Endothelial cell of umbilical vein (primary cell): ENCODE results near the gene TAS1R3. TPM values are rescaled to one million over a fixed set of nuclear protein-coding genes. Genes with fewer than 3 reads are reported as not detected.

Experiments
- BruUV-seq: library from RNA; stranded (reverse); fragments of 400-500 nt; replicated peaks from 2 replicates; lab custom pipeline; 2021; lab: Mats Ljungman, UMichigan
- CTCF ChIA-PET: fragments of 300-600, 350-600 bp; sonication (Branson Sonifier 250); formaldehyde crosslinking; loops from one replicate; lab custom pipeline; 2021; ENCODE audit warnings: antibody characterized with exemption, inconsistent platforms; lab: Charles Lee
- POLR2A ChIA-PET: fragments of 300-600, 350-600 bp; sonication (Branson Sonifier 250); formaldehyde crosslinking; loops from one replicate; lab custom pipeline; 2021; ENCODE audit warnings: antibody characterized with exemption, inconsistent platforms; lab: Charles Lee
- DNase-seq: peaks from one replicate; pipeline ENCODE4 v3.0.0-alpha.2; 2011; ENCODE audit warnings: low read depth, low spot score
- FAIRE-seq: peaks from 2 replicates; lab custom pipeline; 2011; peaks lifted over from hg19 to GRCh38; lab: Jason Lieb, UNC
- H2AFZ ChIP-seq: 2 replicates; pipeline ENCODE4 v1.6.0; 2012; ENCODE audit warnings: low read depth, low read length, control low read depth, inconsistent platforms
- H3K27ac ChIP-seq: 2 replicates; pipeline ENCODE4 v1.5.1; 2011; ENCODE audit warnings: low read depth, mild to moderate bottlenecking, control low read depth, low read length, moderate library complexity; ENCODE audit not compliant: insufficient read depth
- H3K27me3 ChIP-seq, 2 experiments: 2 replicates each; pipeline versions ENCODE4 v1.6.0 to v1.6.1; 2011; ENCODE audit warnings: low read length in 2 of 2, mixed read lengths in 1 of 2; ENCODE audit not compliant: control insufficient read depth in 2 of 2, insufficient read depth in 2 of 2
- H3K36me3 ChIP-seq, 2 experiments: 2 replicates in 1 of 2; 3 replicates in 1 of 2; pipeline ENCODE4 v1.5.1; 2011; ENCODE audit warnings: low read length in 2 of 2, mild to moderate bottlenecking in 1 of 2, moderate library complexity in 1 of 2; ENCODE audit not compliant: control insufficient read depth in 2 of 2, insufficient read depth in 2 of 2; ENCODE audit errors: extremely low read depth in 1 of 2
- H3K4me1 ChIP-seq: 3 replicates; pipeline ENCODE4 v1.5.1; 2011; ENCODE audit warnings: mild to moderate bottlenecking, low read length; ENCODE audit not compliant: control insufficient read depth, insufficient read depth; ENCODE audit errors: extremely low read depth
- H3K4me2 ChIP-seq: 2 replicates; pipeline ENCODE4 v1.6.1; 2011; ENCODE audit warnings: low read length, control low read depth, mixed read lengths; ENCODE audit not compliant: insufficient read depth
- H3K4me3 ChIP-seq, 3 experiments: fragments of 200-600 bp in 1 of 3; sonication (generic), shearing (Covaris generic) in 1 of 3; replicated peaks in 1 of 3; 2 replicates each; pipeline ENCODE4 v1.5.1; 2011 to 2016; ENCODE audit warnings: control low read depth in 3 of 3, low read length in 3 of 3, mild to moderate bottlenecking in 2 of 3, inconsistent platforms in 1 of 3, low read depth in 1 of 3, moderate library complexity in 1 of 3; ENCODE audit not compliant: insufficient read depth in 1 of 3
- H3K79me2 ChIP-seq: 2 replicates; pipeline ENCODE4 v1.6.0; 2012; ENCODE audit warnings: low read length, inconsistent platforms; ENCODE audit not compliant: control insufficient read depth, insufficient read depth
- H3K9ac ChIP-seq: replicated peaks from 2 replicates; pipeline ENCODE3; 2011; ENCODE audit warnings: low read length, control low read depth; ENCODE audit not compliant: insufficient read depth; ENCODE audit errors: extremely low read depth
- H3K9me1 ChIP-seq: replicated peaks from 3 replicates; pipeline ENCODE4 v1.6.0; 2011; ENCODE audit warnings: mild to moderate bottlenecking, low read length; ENCODE audit not compliant: control insufficient read depth, insufficient read depth; ENCODE audit errors: extremely low read depth
- H3K9me3 ChIP-seq: replicated peaks from 2 replicates; pipeline ENCODE4 v1.5.1; 2012; ENCODE audit warnings: low read length, inconsistent platforms; ENCODE audit not compliant: control insufficient read depth, insufficient read depth
- H4K20me1 ChIP-seq: replicated peaks from 2 replicates; pipeline ENCODE3; 2011; ENCODE audit warnings: mild to moderate bottlenecking, low read length; ENCODE audit not compliant: control insufficient read depth, insufficient read depth; ENCODE audit errors: extremely low read depth
- CTCF ChIP-seq, 2 donors: IDR thresholded peaks; 1 replicate in 1 of 2; 2 replicates in 1 of 2; pipeline ENCODE4 v1.5.1; 2011; ENCODE audit warnings: low read length in 2 of 2, mild to moderate bottlenecking in 2 of 2, moderate library complexity in 2 of 2, control low read depth in 1 of 2, inconsistent platforms in 1 of 2, low read depth in 1 of 2; ENCODE audit not compliant: insufficient read depth in 1 of 2; ENCODE audit errors: extremely low read depth in 1 of 2
- FOS ChIP-seq: IDR thresholded peaks from 2 replicates; pipeline ENCODE4 v1.6.1; 2011; ENCODE audit warnings: mild to moderate bottlenecking, low read length, moderate library complexity, borderline replicate concordance; ENCODE audit not compliant: insufficient read depth
- GATA2 ChIP-seq: IDR thresholded peaks from 2 replicates; pipeline ENCODE4 v1.7.0; 2011; ENCODE audit warnings: low read depth, mild to moderate bottlenecking, moderate library complexity, mixed read lengths, low read length; ENCODE audit not compliant: insufficient read length, insufficient read depth
- POLR2AphosphoS5 ChIP-seq: IDR thresholded peaks from 2 replicates; pipeline ENCODE4 v1.6.1; 2012; ENCODE audit warnings: low read depth, mild to moderate bottlenecking, control low read depth, low read length, moderate library complexity; ENCODE audit not compliant: insufficient read depth
- dilution Hi-C: fragments of 300-500 bp; cut with MboI; formaldehyde crosslinking; loops from one replicate; pipeline ENCODE4 v1.15.0; 2019; ENCODE audit warnings: low sequenced_read_pairs; ENCODE audit not compliant: extremely low pct_ligation_motif_present
- intact Hi-C: fragments of 100-400 bp; cut with micrococcal nuclease; formaldehyde crosslinking; loops from one replicate; pipeline ENCODE4 v1.10.0; 2022
- polyA plus RNA-seq, 4 experiments: library from polyadenylated mRNA; depleted of rRNA in 3 of 4; stranded (reverse) in 3 of 4; unstranded in 1 of 4; fragments of >200 nt; gene quantifications; 2 replicates each; pipeline versions ENCODE4 v1.2.1 to v1.2.3, GENCODE V29; 2011 to 2012; ENCODE audit warnings: missing spikeins in 1 of 4
- total RNA-seq: library from RNA; stranded (reverse); gene quantifications from 2 replicates; pipeline ENCODE4 v1.2.3, GENCODE V29; 2021

The TAS1R3 gene
- total and polyA plus RNA-seq, 2 donors (not counting 3 experiments of a cell fraction or from before 2014, with no cell fraction given) = 0.26 to 0.38 TPM

DNA sequence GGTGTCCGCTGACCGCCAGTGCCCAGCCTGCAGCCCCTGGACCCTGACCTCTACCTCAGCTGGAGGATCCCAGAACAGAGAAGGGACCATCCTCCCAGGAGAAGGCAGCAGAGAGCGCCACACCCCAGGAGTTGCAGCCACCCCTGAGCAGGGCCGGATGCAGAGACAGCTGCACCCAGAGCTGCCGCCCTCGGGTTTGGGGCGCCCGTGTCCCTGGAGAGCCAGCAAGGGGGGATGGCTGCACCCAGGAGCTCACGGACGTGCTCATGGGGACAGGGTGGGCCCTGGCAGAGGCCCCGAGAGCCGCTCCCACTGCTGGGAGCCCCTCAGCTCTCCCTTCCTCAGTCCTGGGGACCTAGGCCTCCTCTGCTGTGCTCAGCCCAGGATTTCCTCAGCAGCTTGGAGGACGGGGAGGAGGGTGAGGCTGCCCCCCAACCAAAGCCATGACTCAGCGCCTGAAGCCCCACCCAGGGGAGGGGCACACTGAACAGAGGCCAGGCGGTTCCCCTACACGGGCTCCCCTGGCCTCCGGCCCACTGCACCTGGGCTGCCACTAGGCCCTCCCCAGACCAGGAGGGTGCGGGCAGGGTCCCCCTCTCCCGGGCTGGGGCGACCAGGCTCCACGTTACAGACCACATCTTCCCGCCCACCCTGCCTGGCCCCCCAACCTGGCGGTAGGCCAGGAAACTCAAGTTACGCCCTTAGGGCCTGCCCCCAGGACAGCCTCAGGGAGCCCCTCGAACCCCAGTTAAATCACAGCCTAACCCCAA lies 25.6 kb upstream of the TAS1R3 start:
- dilution Hi-C loops (no loop called here), intact Hi-C loops (loop anchor here (5.0 kb wide), 1 partner anchor 183 kb away; no protein-coding TSS in a partner anchor)
- peak; percentile 60 for FAIRE-seq
- H3K9ac ChIP-seq = no peak overlapping the region
- H3K79me2 ChIP-seq = no peaks in the 10 kb centered on the region
- TF ChIP-seq GATA2 (no peak), FOS (peak; percentile 51)
- no TSS peak for BruUV-seq
- H3K9me3 ChIP-seq = no peaks in the 10 kb centered on the region
- peak; percentile 21 for DNase-seq
- no peak overlapping the region for H3K4me2 ChIP-seq
- H3K4me1 ChIP-seq = peaks cover 15% of the 10 kb centered on the region
- CTCF ChIA-PET = interaction anchor here (0.9 to 1.3 kb wide), 3 partner anchors 14 to 183 kb away, joined by 3 to 6 read pairs (median 6); no protein-coding TSS in a partner anchor
- no peaks in the 10 kb centered on the region for H3K27me3 ChIP-seq
- no peaks in the 10 kb centered on the region for H3K36me3 ChIP-seq
- POLR2A ChIA-PET = no interaction called here
- no peaks in the 10 kb centered on the region for H4K20me1 ChIP-seq
- no peak overlapping the region for H3K27ac ChIP-seq
- H2AFZ ChIP-seq = no peak overlapping the region
- H3K9me1 ChIP-seq = no peaks in the 10 kb centered on the region
- no peak overlapping the region for H3K4me3 ChIP-seq

DNA sequence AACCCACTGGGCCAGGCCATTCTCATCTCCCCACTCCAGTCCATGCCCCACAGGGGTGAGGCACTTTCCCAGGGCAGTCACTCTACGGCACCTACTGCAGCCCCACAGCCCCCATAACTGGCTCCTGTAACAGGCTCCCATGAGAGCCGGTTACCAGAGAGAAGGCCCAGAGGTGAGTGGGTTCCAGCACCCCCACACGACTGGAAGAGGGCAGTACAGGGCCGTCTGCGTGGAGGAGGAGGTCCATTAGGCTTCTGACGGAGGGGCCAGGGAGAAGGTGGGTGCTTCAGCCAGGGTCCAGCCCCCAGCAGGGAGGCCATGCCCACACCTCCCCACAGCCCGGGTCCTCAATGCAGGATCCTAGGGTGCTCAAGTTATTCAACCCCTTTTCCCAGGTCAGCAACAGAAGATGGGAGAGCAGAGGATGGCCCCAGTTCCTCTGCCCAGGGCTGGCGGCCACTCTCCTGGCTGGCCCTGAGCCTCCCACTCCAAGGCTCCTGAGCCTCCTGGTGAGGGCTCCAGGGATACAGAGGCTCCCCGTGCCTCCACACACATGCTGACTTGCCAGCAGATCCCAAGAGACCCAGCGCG lies 24.9 kb upstream of the TAS1R3 start:
- no peaks in the 10 kb centered on the region for H4K20me1 ChIP-seq
- CTCF ChIA-PET = interaction anchor here (1.3 kb wide), 1 partner anchor 15 kb away, joined by 6 read pairs; no protein-coding TSS in a partner anchor

More for the DNA sequence above, 24.9 kb upstream of the TAS1R3 start:
- no peaks in the 10 kb centered on the region for H3K9me3 ChIP-seq
- no peak overlapping the region for H2AFZ ChIP-seq
- no peaks in the 10 kb centered on the region for H3K9me1 ChIP-seq
- H3K27me3 ChIP-seq = no peaks in the 10 kb centered on the region
- no peak overlapping the region for H3K4me3 ChIP-seq
- peak in 1 of 2 donors; percentile 10 for TF ChIP-seq CTCF (IDR thresholded peaks at IDR 0.05; ENCODE audit: extremely low read depth in 1 of 2, insufficient read depth in 1 of 2, low read depth in 1 of 2, low read length in 2 of 2)
- no peak for TF ChIP-seq POLR2AphosphoS5
- no peak for TF ChIP-seq GATA2
- no peak for TF ChIP-seq FOS
- H3K9ac ChIP-seq = no peak overlapping the region
- intact Hi-C loops = loop anchor here (5.0 kb wide), 1 partner anchor 184 kb away; no protein-coding TSS in a partner anchor
- peaks cover 15% of the 10 kb centered on the region for H3K4me1 ChIP-seq
- BruUV-seq = no TSS peak
- dilution Hi-C loops = no loop called here
- DNase-seq (no peak), FAIRE-seq (no peak)
- POLR2A ChIA-PET = no interaction called here
- no peak overlapping the region for H3K4me2 ChIP-seq
- H3K79me2 ChIP-seq = no peaks in the 10 kb centered on the region
- peaks cover 0 to 4% of the 10 kb centered on the region in 2 experiments for H3K36me3 ChIP-seq
- no peak overlapping the region for H3K27ac ChIP-seq
